Erythroblast (primary cell): ENCODE data around the gene CACNA1I.

ENCODE experiments used
- DNase-seq, 2 experiments: peaks; one replicate each; lab custom pipeline; 2025; lab: John Stamatoyannopoulos, UW
- GATA1 ChIP-seq: IDR thresholded peaks from 2 replicates; pipeline ENCODE4 v1.6.1; 2011; ENCODE audit warnings: low read depth, mild to moderate bottlenecking, control low read depth, low read length, moderate library complexity
- POLR2A ChIP-seq: IDR thresholded peaks from 2 replicates; pipeline ENCODE4 v1.6.1; 2011; ENCODE audit warnings: mild to moderate bottlenecking, low read length

The CACNA1I gene

DNA sequence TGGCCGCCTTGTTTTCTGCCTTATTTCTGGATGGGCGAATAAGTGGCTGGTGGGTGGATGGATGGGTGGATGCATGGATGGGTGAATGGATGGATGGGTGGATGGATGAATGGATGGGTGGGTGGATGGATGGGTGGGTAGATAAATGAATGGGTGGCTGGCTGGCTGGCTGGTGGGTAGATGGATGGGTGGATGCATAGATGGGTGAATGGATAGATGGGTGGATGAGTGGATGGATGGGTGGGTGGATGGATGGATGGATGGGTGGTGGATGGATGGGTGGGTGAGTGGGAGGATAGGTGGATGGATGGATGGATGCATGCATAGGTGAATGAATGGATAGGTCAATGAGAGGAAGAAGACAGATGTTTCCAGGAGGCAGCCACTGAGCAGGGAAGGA lies 98.9 kb downstream of the CACNA1I start:
- no peak for TF ChIP-seq GATA1
- TF ChIP-seq POLR2A: no peak
- DNase-seq: no peak

DNA sequence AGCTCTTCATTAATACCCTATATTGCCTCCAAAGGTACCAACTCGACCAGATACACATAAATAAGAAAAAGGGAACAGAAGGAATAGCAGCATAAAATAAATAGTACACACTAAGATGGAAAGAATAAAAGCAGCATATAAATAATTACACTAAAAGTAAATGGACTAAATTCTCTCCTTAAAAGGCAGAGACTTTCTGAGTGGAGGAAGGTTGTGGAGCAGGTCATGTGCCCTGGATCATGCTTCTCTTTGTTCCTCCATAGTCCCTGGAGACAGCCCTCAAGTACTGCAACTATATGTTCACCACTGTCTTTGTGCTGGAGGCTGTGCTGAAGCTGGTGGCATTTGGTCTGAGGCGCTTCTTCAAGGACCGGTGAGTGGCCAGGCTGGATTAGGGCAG lies 101.4 kb downstream of the CACNA1I start:
- no peak for DNase-seq
- no peak for TF ChIP-seq GATA1
- no peak for TF ChIP-seq POLR2A

DNA sequence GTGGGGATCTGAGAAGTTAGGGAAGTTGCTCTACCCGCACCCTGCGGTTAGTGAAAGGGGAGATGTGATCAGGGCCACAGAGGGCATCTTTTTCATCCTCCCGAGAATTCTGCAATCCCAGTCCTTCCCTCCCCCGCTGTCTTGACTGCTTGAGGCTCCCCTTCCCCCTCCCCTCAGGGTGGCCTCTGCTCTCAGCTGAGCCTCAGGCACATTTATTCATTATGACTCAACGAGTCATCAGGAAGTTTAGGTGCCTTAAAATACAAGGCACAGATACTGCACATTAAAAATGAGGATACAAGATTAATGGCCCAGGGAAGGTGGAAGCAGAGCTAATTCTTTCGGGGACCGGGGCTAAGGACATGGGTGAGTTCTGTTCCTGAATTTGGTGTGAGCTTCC lies 104.0 kb downstream of the CACNA1I start:
- no peak for TF ChIP-seq GATA1
- no peak for DNase-seq

GRCh38 chr22:39675947-39676346 lies 105.4 kb downstream of the CACNA1I start:
- TF ChIP-seq GATA1 (no peak), POLR2A (no peak)
- DNase-seq: no peak

- TF ChIP-seq GATA1: no peak
- no peak for TF ChIP-seq POLR2A
- DNase-seq: no peak
Observed at GRCh38 chr22:39677967-39678366, 107.4 kb downstream of the CACNA1I start.

DNA sequence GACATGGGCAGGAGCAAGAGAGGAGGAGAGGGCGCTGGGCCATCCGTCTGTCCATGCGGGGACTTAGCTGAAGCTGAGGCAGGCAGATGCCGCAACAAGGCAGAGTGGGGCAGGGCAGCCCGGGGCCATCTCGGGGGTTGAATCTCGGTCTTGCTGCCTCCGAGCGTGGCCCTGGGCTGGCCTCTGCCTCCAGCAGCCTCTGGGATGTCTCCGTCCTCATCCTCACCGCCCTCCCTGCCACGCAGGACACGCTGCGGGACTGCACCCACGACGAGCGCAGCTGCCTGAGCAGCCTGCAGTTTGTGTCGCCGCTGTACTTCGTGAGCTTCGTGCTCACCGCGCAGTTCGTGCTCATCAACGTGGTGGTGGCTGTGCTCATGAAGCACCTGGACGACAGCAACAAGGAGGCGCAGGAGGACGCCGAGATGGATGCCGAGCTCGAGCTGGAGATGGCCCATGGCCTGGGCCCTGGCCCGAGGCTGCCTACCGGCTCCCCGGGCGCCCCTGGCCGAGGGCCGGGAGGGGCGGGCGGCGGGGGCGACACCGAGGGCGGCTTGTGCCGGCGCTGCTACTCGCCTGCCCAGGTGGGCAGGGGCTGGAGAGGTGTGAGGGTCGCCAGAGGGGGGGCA lies 108.4 kb downstream of the CACNA1I start:
- no peak for TF ChIP-seq GATA1
- no peak for TF ChIP-seq POLR2A
- DNase-seq: no peak

DNA sequence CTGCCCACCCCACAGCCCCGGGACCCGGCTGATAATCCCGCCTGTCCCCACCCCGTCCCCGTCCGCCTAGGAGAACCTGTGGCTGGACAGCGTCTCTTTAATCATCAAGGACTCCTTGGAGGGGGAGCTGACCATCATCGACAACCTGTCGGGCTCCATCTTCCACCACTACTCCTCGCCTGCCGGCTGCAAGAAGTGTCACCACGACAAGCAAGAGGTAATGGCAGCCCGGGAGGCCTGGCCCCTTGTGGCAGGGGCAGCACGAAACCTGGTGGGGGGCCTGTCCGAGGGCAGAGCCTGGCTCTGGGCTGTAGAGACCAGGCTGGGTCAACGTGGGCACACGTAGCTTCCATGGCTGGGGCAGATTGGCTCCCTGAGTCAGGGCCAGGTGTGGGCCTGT lies 109.1 kb downstream of the CACNA1I start:
- DNase-seq: no peak
- TF ChIP-seq GATA1 (no peak), POLR2A (no peak)

DNA sequence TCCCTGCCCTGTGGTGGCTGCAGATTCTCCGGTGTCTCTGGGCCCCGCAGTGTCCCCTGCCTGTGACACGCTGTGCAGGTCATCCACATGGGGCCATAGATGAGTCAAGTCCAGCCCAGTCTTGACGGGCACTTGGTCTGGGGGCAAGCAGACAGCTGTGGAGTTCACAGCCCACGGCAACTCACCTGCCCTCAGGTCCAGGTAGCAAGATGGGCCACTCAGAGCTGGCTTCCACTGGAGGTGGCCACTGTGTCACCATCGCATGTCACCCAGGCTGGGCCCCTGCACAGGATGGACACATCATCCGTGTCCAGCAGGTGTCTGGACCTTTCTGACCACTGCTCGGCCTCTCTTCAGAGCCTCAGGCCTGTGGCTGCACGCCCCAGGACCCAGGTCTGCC lies 109.9 kb downstream of the CACNA1I start:
- TF ChIP-seq GATA1 (no peak), POLR2A (no peak)
- no peak for DNase-seq

DNA sequence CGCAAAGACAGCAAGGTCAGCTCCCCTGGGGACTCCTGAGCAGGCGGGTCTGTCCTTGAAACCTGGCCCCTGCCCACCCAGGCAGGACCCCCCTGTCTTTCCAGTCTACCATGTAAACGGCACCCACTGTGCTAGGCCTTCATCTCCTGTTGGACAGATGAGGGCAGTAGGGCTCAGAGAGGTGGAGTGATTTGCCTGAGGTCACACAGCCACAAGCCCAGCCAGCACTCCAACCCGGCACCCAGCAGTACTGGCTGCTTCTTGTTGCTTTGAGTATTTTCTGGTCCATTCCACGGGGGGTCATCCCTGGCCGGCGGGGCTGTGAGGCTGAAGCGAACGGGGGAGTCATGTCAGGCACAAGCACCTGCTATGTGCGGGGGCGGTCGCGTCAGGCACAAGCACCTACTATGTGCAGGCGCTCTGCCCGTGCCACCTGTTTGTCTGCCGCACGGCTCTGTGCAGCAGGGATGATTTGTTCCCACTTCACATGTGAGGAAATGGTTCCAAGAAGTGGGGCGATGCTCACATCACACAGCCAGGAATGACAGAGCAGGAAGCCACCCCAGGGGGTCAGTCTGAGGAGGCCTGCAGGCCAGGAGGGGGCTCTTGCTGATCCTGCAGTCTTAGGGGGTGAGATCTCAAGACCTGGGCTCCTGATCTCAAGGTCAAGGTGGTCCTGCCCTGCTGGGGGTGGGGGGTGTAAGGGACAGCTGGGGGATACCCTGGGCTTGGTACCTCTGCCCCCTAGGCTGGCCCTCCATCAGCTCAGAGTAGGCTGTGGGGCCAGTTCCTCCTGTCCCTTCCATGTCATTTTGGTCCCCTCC lies 110.7 kb downstream of the CACNA1I start:
- TF ChIP-seq GATA1: no peak
- no peak for TF ChIP-seq POLR2A
- DNase-seq: no peak

GRCh38 chr22:39682994-39683393 lies 112.4 kb downstream of the CACNA1I start:
- TF ChIP-seq GATA1 (no peak), POLR2A (no peak)
- DNase-seq: no peak

DNA sequence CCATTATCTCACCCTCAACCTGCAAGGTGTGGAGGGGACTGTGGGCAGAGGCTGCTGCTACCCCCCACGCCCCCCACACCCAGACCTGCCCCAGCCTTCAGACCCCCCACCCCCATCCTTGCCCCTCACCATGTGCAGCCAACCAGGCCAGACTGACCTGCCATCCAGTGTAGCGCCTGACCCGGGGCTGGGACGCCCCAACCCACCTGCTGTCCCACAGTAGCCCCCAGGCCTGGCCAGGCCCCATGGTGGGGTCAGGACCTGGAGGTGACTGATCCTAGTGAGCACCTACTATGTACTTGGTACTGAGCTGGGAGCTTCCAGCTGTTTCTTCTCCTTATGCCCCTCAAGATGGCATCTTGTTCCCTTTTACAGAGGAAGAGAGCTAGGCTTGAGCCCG lies 113.1 kb downstream of the CACNA1I start:
- DNase-seq: no peak

GRCh38 chr22:39684702-39685281 lies 114.2 kb downstream of the CACNA1I start:
- TF ChIP-seq GATA1 (no peak), POLR2A (no peak)
- DNase-seq: no peak

More for the DNA sequence above, 113.1 kb downstream of the CACNA1I start:
- TF ChIP-seq GATA1 (no peak), POLR2A (no peak)

- DNase-seq: no peak
- TF ChIP-seq POLR2A: no peak
- TF ChIP-seq GATA1: no peak
Observed at GRCh38 chr22:39685336-39686177, 115.0 kb downstream of the CACNA1I start.
